ENCODE data around the gene APBB2. TPM values are rescaled to one million over a fixed set of nuclear protein-coding genes. Genes with fewer than 3 reads are reported as not detected.

The APBB2 gene
- total and polyA plus RNA-seq, 10 of the 15 experiments (the other 5 are each of a cell fraction or from before 2014, with no cell fraction given) = 2.7 to 24.6 (median 19.0) TPM

GRCh38 chr4:40831146-40831907 is 383.0 kb downstream of the APBB2 start (continued):
- TF ChIP-seq NFXL1 (IDR thresholded peaks at IDR 0.05; ENCODE audit: borderline replicate concordance) (no peak), RCOR1 (conservative IDR thresholded peaks at IDR 0.05; ENCODE audit: low read depth, low read length) (no peak)

- FAIRE-seq (no peak), DNase-seq (ENCODE audit: low read depth, low spot score) (no peak), ATAC-seq (no peak)
- SMC1A ChIA-PET (ENCODE audit: uncharacterized antibody, unreplicated experiment) = interaction anchor here (0.5 to 1.4 kb wide), 3 partner anchors 31 to 210 kb away, joined by 3 read pairs; no protein-coding TSS in a partner anchor
- Histone ChIP-seq H4K20me1 (ENCODE audit: control insufficient read depth, insufficient read depth) (no peaks in the 10 kb centered on the region), H3K79me2 (ENCODE audit: control insufficient read depth, insufficient read depth, low read length) (no peaks in the 10 kb centered on the region), H2AFZ (ENCODE audit: control insufficient read depth, low read depth, low read length) (no peak overlapping the region), H3K4me2 (ENCODE audit: control insufficient read depth, insufficient read depth) (no peak overlapping the region), H3K4me3 (no peak overlapping the region), H3K27ac (ENCODE audit: control insufficient read depth, insufficient read depth) (no peak overlapping the region), H3K9ac (ENCODE audit: control insufficient read depth, insufficient read depth, low read length) (no peak overlapping the region), H3K36me3 (ENCODE audit: control insufficient read depth in 2 of 2, insufficient read depth in 2 of 2, low read length in 1 of 2) (peaks cover 2% of the 10 kb centered on the region in 2 experiments; a peak in 1 of 4 replicates), H3K27me3 (replicated peaks in 1 of 2; ENCODE audit: control insufficient read depth in 2 of 2, insufficient read depth in 2 of 2, low read length in 1 of 2) (no peaks in the 10 kb centered on the region), H3K9me3 (replicated peaks; ENCODE audit: control insufficient read depth, insufficient read depth, low read length) (peaks cover 2% of the 10 kb centered on the region; the same call in 2 of the 3 replicates), H3K4me1 (ENCODE audit: control insufficient read depth, insufficient read depth, low read length) (peaks cover 10% of the 10 kb centered on the region)
- intact Hi-C loops (cut with micrococcal nuclease; ENCODE audit: unreplicated experiment) (no loop called here), in situ Hi-C loops (cut with MboI) (no loop called here)
- RAD21 ChIA-PET (ENCODE audit: unreplicated experiment) = interaction anchor here (1.2 to 1.5 kb wide), 2 partner anchors 9 to 68 kb away, joined by 3 to 4 read pairs; no protein-coding TSS in a partner anchor
- WGBS (ENCODE audit: insufficient coverage, insufficient replicate concordance, low lambda C conversion rate, missing lambda C conversion rate) = 63% methylated on average over 4 of the region's 4 CpGs
- BruUV-seq (replicated peaks) = no TSS peak
- TF ChIP-seq E2F4 (IDR thresholded peaks at IDR 0.05; ENCODE audit: low read depth, low read length) = no peak
- no peak for TF ChIP-seq SPI1 (IDR thresholded peaks at IDR 0.05; ENCODE audit: borderline replicate concordance, insufficient read depth, low read depth, low read length)
- no peak for TF ChIP-seq ZNF687 (IDR thresholded peaks at IDR 0.05)
- TF ChIP-seq SKIL (IDR thresholded peaks at IDR 0.05; ENCODE audit: low read depth, poor library complexity, severe bottlenecking) = no peak
- TF ChIP-seq BACH1 (IDR thresholded peaks at IDR 0.05; ENCODE audit: borderline replicate concordance) = no peak
- no peak for TF ChIP-seq BCLAF1 (IDR thresholded peaks at IDR 0.05)
- no peak for TF ChIP-seq MTA2 (IDR thresholded peaks at IDR 0.05; ENCODE audit: low read depth)
- POLR2A ChIA-PET = interaction anchor here (0.6 kb wide), 1 partner anchor 901 kb away, joined by 3 read pairs; no protein-coding TSS in a partner anchor
- CTCF ChIA-PET = interaction anchor here (2.1 kb wide), 1 partner anchor 12 kb away, joined by 14 read pairs; no protein-coding TSS in a partner anchor
Measured at GRCh38 chr4:40829586-40829985, 384.8 kb downstream of the APBB2 start.
